ENCODE measurements around the gene UBE2G1. TPM values are rescaled to one million over a fixed set of nuclear protein-coding genes. Genes with fewer than 3 reads are reported as not detected.

The UBE2G1 gene
- total and polyA plus RNA-seq, 2 of the 8 experiments (the other 6 are each of a cell fraction or from before 2014, with no cell fraction given), result 73.9 to 170 TPM

GRCh38 chr17:4267402-4267801, 99.1 kb downstream of the UBE2G1 start:
- Histone ChIP-seq H4K91ac (replicated peaks; ENCODE audit: insufficient read length, low read length) (no peak overlapping the region), H3K4me2 (ENCODE audit: insufficient read depth in 1 of 2, low read depth in 2 of 2, low read length in 2 of 2) (no peak overlapping the region)

More at GRCh38 chr17:4267402-4267801, 99.1 kb downstream of the UBE2G1 start:
- FAIRE-seq (no peak), DNase-seq (ENCODE audit: low read depth in 1 of 2, low spot score in 2 of 2) (no peak)
- WGBS, 2 experiments (ENCODE audit: extremely low coverage in 1 of 2, insufficient coverage in 1 of 2, insufficient read length in 1 of 2, insufficient replicate concordance in 2 of 2, low coverage in 1 of 2, low lambda C conversion rate in 2 of 2, missing lambda C conversion rate in 1 of 2), result 92% methylated on average over 8 of the region's 8 CpGs; no CpG with 5 or more reads in 1 of the 2 experiments
- Histone ChIP-seq H3K27ac (ENCODE audit: low read depth, low read length) (no peak overlapping the region), H2BK15ac (ENCODE audit: low read length) (no peak overlapping the region), H3K4ac (replicated peaks; ENCODE audit: insufficient read length, low read depth, low read length) (no peak overlapping the region), H2AK5ac (ENCODE audit: low read depth, low read length) (peak overlapping the region; percentile 77), H2BK5ac (ENCODE audit: low read depth, low read length) (no peak overlapping the region), H3K27me3 (replicated peaks in 1 of 4; ENCODE audit: control insufficient read depth in 3 of 4, extremely low read depth in 1 of 4, insufficient read depth in 3 of 4, low read length in 3 of 4) (no peaks in the 10 kb centered on the region), H3K56ac (replicated peaks; ENCODE audit: insufficient read length, low read depth, low read length) (no peak overlapping the region), H2AFZ (ENCODE audit: low read length) (no peak overlapping the region), H3K4me3 (ENCODE audit: extremely low read depth in 1 of 4, insufficient read depth in 2 of 4, low read depth in 3 of 4, low read length in 4 of 4) (no peak overlapping the region), H3K36me3 (ENCODE audit: control insufficient read depth in 2 of 4, insufficient read depth in 4 of 4, low read length in 3 of 4) (peaks cover 5 to 33% (median 18%) of the 10 kb centered on the region in 4 experiments; a peak in 6 of 8 replicates), H3K9ac (replicated peaks in 1 of 4; ENCODE audit: extremely low read depth in 1 of 4, low read depth in 3 of 4, low read length in 3 of 4) (no peak overlapping the region), H2BK12ac (ENCODE audit: low read depth, low read length) (no peak overlapping the region), H2BK20ac (ENCODE audit: low read length) (no peak overlapping the region), H3K18ac (ENCODE audit: extremely low read depth, low read length) (no peak overlapping the region), H3K14ac (ENCODE audit: insufficient read length) (no peak overlapping the region), H3K4me1 (replicated peaks in 1 of 4; ENCODE audit: control insufficient read depth in 3 of 4, insufficient read depth in 4 of 4, low read length in 3 of 4) (peaks cover 0 to 11% (median 4%) of the 10 kb centered on the region in 4 experiments), H2BK120ac (replicated peaks; ENCODE audit: low read depth, low read length) (no peak overlapping the region), H4K8ac (ENCODE audit: extremely low read depth, insufficient read depth, low read length) (no peak overlapping the region), H3K9me3 (ENCODE audit: insufficient read depth in 2 of 2, low read depth in 1 of 2, low read length in 1 of 2) (no peaks in the 10 kb centered on the region), H3K79me1 (ENCODE audit: low read depth, low read length) (peaks cover 8% of the 10 kb centered on the region), H3K23ac (ENCODE audit: insufficient read length) (no peak overlapping the region), H3K79me2 (ENCODE audit: control insufficient read depth in 1 of 2, insufficient read depth in 2 of 2, low read length in 2 of 2) (peaks cover 8 to 11% of the 10 kb centered on the region in 2 experiments), H3K23me2 (ENCODE audit: low read depth, low read length) (peaks cover 10% of the 10 kb centered on the region; the same call in 1 of the 2 replicates), H4K20me1 (replicated peaks in 1 of 2; ENCODE audit: control insufficient read depth in 1 of 2, insufficient read depth in 2 of 2, low read length in 2 of 2) (peaks cover 6 to 10% of the 10 kb centered on the region in 2 experiments), H4K5ac (ENCODE audit: insufficient read length, low read depth, low read length) (no peak overlapping the region)
- ChIA-PET POLR2A (ENCODE audit: partially characterized antibody) (interaction anchor here (1.1 to 1.3 kb wide), 6 partner anchors 9 to 127 kb away, joined by 3 to 4 read pairs (median 3); no protein-coding TSS in a partner anchor), CTCF (ENCODE audit: partially characterized antibody) (interaction anchor here (1.0 to 1.7 kb wide), 6 partner anchors 9 to 144 kb away, joined by 3 to 5 read pairs (median 4); no protein-coding TSS in a partner anchor)
- peak; percentile 71 for TF ChIP-seq POLR2AphosphoS5 (IDR thresholded peaks at IDR 0.05; ENCODE audit: low read depth, low read length)
- TF ChIP-seq RXRA (IDR thresholded peaks at IDR 0.05; ENCODE audit: insufficient read depth, low read depth, low read length), result no peak

All from H1 (cell line).